Measurements from ENCODE around the gene IGSF9B. TPM values are rescaled to one million over a fixed set of nuclear protein-coding genes. Genes with fewer than 3 reads are reported as not detected.

Gene IGSF9B
- total RNA-seq, 1 experiment from 2014 or later, result 10.1 TPM

GRCh38 chr11:133982876-133983275, 26.1 kb upstream of the IGSF9B start:
- DNase-seq (ENCODE audit: low spot score), result no peak
- CTCF ChIA-PET, result no interaction called here
- no peaks in the 10 kb centered on the region for H3K36me3 ChIP-seq (ENCODE audit: insufficient read depth, low read length, poor library complexity, severe bottlenecking)
- H3K4me3 ChIP-seq (ENCODE audit: low read depth, low read length, poor library complexity, severe bottlenecking), result no peak overlapping the region
- no TSS peak for BruUV-seq (replicated peaks)
- no peaks in the 10 kb centered on the region for H3K27me3 ChIP-seq (replicated peaks; ENCODE audit: insufficient read depth, low read depth, low read length, poor library complexity)
- POLR2A ChIA-PET (ENCODE audit: low non-redundant PET), result no interaction called here
- H3K27ac ChIP-seq (ENCODE audit: low read depth, low read length, poor library complexity, severe bottlenecking), result no peak overlapping the region
- intact Hi-C loops (cut with micrococcal nuclease; ENCODE audit: unreplicated experiment), result no loop called here
- TF ChIP-seq, protein P1, sequence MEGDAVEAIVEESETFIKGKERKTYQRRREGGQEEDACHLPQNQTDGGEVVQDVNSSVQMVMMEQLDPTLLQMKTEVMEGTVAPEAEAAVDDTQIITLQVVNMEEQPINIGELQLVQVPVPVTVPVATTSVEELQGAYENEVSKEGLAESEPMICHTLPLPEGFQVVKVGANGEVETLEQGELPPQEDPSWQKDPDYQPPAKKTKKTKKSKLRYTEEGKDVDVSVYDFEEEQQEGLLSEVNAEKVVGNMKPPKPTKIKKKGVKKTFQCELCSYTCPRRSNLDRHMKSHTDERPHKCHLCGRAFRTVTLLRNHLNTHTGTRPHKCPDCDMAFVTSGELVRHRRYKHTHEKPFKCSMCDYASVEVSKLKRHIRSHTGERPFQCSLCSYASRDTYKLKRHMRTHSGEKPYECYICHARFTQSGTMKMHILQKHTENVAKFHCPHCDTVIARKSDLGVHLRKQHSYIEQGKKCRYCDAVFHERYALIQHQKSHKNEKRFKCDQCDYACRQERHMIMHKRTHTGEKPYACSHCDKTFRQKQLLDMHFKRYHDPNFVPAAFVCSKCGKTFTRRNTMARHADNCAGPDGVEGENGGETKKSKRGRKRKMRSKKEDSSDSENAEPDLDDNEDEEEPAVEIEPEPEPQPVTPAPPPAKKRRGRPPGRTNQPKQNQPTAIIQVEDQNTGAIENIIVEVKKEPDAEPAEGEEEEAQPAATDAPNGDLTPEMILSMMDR (conservative IDR thresholded peaks at IDR 0.05; ENCODE audit: low read depth, low read length), result no peak
- no peak for TF ChIP-seq EZH2 (IDR thresholded peaks at IDR 0.05; ENCODE audit: borderline replicate concordance, low read depth, low read length, poor library complexity, severe bottlenecking)
- H3K9me3 ChIP-seq (ENCODE audit: low read depth, low read length, poor library complexity, severe bottlenecking), result no peaks in the 10 kb centered on the region
- peaks cover 15% of the 10 kb centered on the region for H3K4me1 ChIP-seq (ENCODE audit: insufficient read depth, low read length, poor library complexity, severe bottlenecking)

GRCh38 chr11:133982151-133982550, 25.4 kb upstream of the IGSF9B start:
- ChIA-PET CTCF (no interaction called here), POLR2A (ENCODE audit: low non-redundant PET) (no interaction called here)
- peaks cover 14% of the 10 kb centered on the region for H3K4me1 ChIP-seq (ENCODE audit: insufficient read depth, low read length, poor library complexity, severe bottlenecking)
- no peak overlapping the region for H3K27ac ChIP-seq (ENCODE audit: low read depth, low read length, poor library complexity, severe bottlenecking)
- H3K27me3 ChIP-seq (replicated peaks; ENCODE audit: insufficient read depth, low read depth, low read length, poor library complexity), result no peaks in the 10 kb centered on the region
- H3K4me3 ChIP-seq (ENCODE audit: low read depth, low read length, poor library complexity, severe bottlenecking), result no peak overlapping the region
- intact Hi-C loops (cut with micrococcal nuclease; ENCODE audit: unreplicated experiment), result no loop called here
- BruUV-seq (replicated peaks), result no TSS peak
- no peak for TF ChIP-seq EZH2 (IDR thresholded peaks at IDR 0.05; ENCODE audit: borderline replicate concordance, low read depth, low read length, poor library complexity, severe bottlenecking)
- TF ChIP-seq, protein P1 (conservative IDR thresholded peaks at IDR 0.05; ENCODE audit: low read depth, low read length), result no peak
- no peak for DNase-seq (ENCODE audit: low spot score)
- H3K36me3 ChIP-seq (ENCODE audit: insufficient read depth, low read length, poor library complexity, severe bottlenecking), result no peaks in the 10 kb centered on the region
- no peaks in the 10 kb centered on the region for H3K9me3 ChIP-seq (ENCODE audit: low read depth, low read length, poor library complexity, severe bottlenecking)

DNA sequence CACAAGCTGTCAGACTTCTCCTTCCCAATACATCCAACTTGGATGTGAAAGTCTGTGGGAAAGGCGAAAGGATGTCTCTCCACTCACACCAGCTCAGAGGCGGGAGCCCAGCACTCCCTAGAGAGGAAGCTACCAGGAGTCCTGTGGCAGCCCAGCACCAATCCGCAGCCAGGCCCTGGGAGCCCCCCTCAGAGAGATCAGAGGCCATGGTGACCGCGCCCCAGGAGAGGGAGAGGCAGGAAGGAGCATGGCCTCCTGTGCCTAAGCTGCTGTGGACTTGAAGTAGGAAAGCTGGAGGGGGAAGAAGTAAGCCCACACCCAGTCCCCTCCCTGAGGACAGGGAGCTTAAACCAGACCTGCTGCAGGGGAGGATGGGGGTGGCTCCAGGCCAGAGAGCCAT, 24.4 kb upstream of the IGSF9B start:
- intact Hi-C loops (cut with micrococcal nuclease; ENCODE audit: unreplicated experiment), result no loop called here
- H3K27ac ChIP-seq (ENCODE audit: low read depth, low read length, poor library complexity, severe bottlenecking), result no peak overlapping the region
- BruUV-seq (replicated peaks), result no TSS peak
- no peak overlapping the region for H3K4me3 ChIP-seq (ENCODE audit: low read depth, low read length, poor library complexity, severe bottlenecking)
- ChIA-PET POLR2A (ENCODE audit: low non-redundant PET) (no interaction called here), CTCF (no interaction called here)
- peaks cover 4% of the 10 kb centered on the region for H3K4me1 ChIP-seq (ENCODE audit: insufficient read depth, low read length, poor library complexity, severe bottlenecking)
- H3K36me3 ChIP-seq (ENCODE audit: insufficient read depth, low read length, poor library complexity, severe bottlenecking), result no peaks in the 10 kb centered on the region
- DNase-seq (ENCODE audit: low spot score), result no peak
- no peak for TF ChIP-seq EZH2 (IDR thresholded peaks at IDR 0.05; ENCODE audit: borderline replicate concordance, low read depth, low read length, poor library complexity, severe bottlenecking)
- TF ChIP-seq, protein P1 (conservative IDR thresholded peaks at IDR 0.05; ENCODE audit: low read depth, low read length), result no peak
- no peaks in the 10 kb centered on the region for H3K27me3 ChIP-seq (replicated peaks; ENCODE audit: insufficient read depth, low read depth, low read length, poor library complexity)
- H3K9me3 ChIP-seq (ENCODE audit: low read depth, low read length, poor library complexity, severe bottlenecking), result no peaks in the 10 kb centered on the region
